Caco-2 (cell line): Measurements from ENCODE around the gene CSTA. TPM values are rescaled to one million over a fixed set of nuclear protein-coding genes. Genes with fewer than 3 reads are reported as not detected.

Source experiments
- BruUV-seq: library from RNA; stranded (reverse); fragments of 400-500 nt; replicated peaks from 2 replicates; lab custom pipeline; 2021; lab: Mats Ljungman, UMichigan
- CTCF ChIA-PET: fragments of 300-600 bp; sonication (Branson Sonifier 250); formaldehyde crosslinking; loops from one replicate; lab custom pipeline; 2022; ENCODE audit warnings: antibody characterized with exemption; lab: Charles Lee
- POLR2A ChIA-PET: fragments of 300-600 bp; sonication (Branson Sonifier 250); formaldehyde crosslinking; loops from one replicate; lab custom pipeline; 2022; ENCODE audit warnings: antibody characterized with exemption; lab: Charles Lee
- DNase-seq, 2 experiments: peaks; one replicate each; pipeline versions ENCODE4 v3.0.0 to v3.0.0-alpha.2; 2020 to 2022
- H3K27me3 ChIP-seq: replicated peaks from 2 replicates; pipeline ENCODE4 v1.6.0; 2011; ENCODE audit warnings: low read length; ENCODE audit not compliant: control insufficient read depth, insufficient read depth
- H3K36me3 ChIP-seq: 2 replicates; pipeline ENCODE4 v1.5.1; 2011; ENCODE audit warnings: low read length; ENCODE audit not compliant: control insufficient read depth, insufficient read depth
- H3K4me1 ChIP-seq: fragments of 250-450 bp; sonication (Bioruptor Pico); 2 replicates; pipeline ENCODE4 v1.5.1; 2020; ENCODE audit warnings: mild to moderate bottlenecking
- H3K4me3 ChIP-seq: 2 replicates; pipeline ENCODE4 v1.5.1; 2011; ENCODE audit warnings: low read depth, mild to moderate bottlenecking, control low read depth, low read length
- H3K9me3 ChIP-seq: fragments of 250-450 bp; sonication (Bioruptor Pico); 2 replicates; pipeline ENCODE4 v1.5.1; 2020; ENCODE audit warnings: mild to moderate bottlenecking, moderate library complexity
- H3K27ac Mint-ChIP-seq: one replicate; pipeline ENCODE4 v1.8.0; 2022; ENCODE audit warnings: mixed read lengths; ENCODE audit not compliant: unreplicated experiment
- H3K27me3 Mint-ChIP-seq: one replicate; pipeline ENCODE4 v1.8.0; 2022; ENCODE audit warnings: mixed read lengths; ENCODE audit not compliant: insufficient read depth, unreplicated experiment
- H3K36me3 Mint-ChIP-seq: one replicate; pipeline ENCODE4 v1.8.0; 2022; ENCODE audit warnings: mild to moderate bottlenecking, mixed read lengths; ENCODE audit not compliant: insufficient read depth, unreplicated experiment
- H3K4me1 Mint-ChIP-seq: one replicate; pipeline ENCODE4 v1.8.0; 2022; ENCODE audit warnings: low read depth, mixed read lengths; ENCODE audit not compliant: unreplicated experiment
- H3K4me3 Mint-ChIP-seq: one replicate; pipeline ENCODE4 v1.8.0; 2022; ENCODE audit warnings: mild to moderate bottlenecking, moderate library complexity, mixed read lengths; ENCODE audit not compliant: unreplicated experiment
- H3K9me3 Mint-ChIP-seq: one replicate; pipeline ENCODE4 v1.8.0; 2022; ENCODE audit warnings: mixed read lengths; ENCODE audit not compliant: unreplicated experiment
- CTCF ChIP-seq, 2 experiments: fragments of 200-600 bp in 1 of 2; IDR thresholded peaks; 1 replicate in 1 of 2; 2 replicates in 1 of 2; pipeline versions ENCODE4 v1.5.1 to v1.8.0; 2011 to 2022; ENCODE audit warnings: antibody characterized with exemption in 1 of 2, control low read depth in 1 of 2, inconsistent platforms in 1 of 2, low read depth in 1 of 2, low read length in 1 of 2, mild to moderate bottlenecking in 1 of 2, moderate library complexity in 1 of 2; ENCODE audit not compliant: insufficient read depth in 1 of 2, severe bottlenecking in 1 of 2, unreplicated experiment in 1 of 2
- intact Hi-C: fragments of 100-400 bp; cut with micrococcal nuclease; formaldehyde crosslinking; loops from one replicate; pipeline ENCODE4 v1.10.0; 2022; ENCODE audit not compliant: unreplicated experiment
- total RNA-seq: library from RNA; stranded (reverse); gene quantifications from 2 replicates; pipeline ENCODE4 v1.2.3, GENCODE V29; 2022

Gene CSTA
- total RNA-seq, 1 experiment from 2014 or later: 1.1 TPM

- Histone ChIP-seq H3K36me3 (no peaks in the 10 kb centered on the region), H3K4me1 (no peaks in the 10 kb centered on the region), H3K27me3 (no peaks in the 10 kb centered on the region), H3K4me3 (no peak overlapping the region), H3K9me3 (no peaks in the 10 kb centered on the region)
- Mint-ChIP-seq H3K27me3 (peaks cover 2% of the 10 kb centered on the region), H3K4me3 (no peak overlapping the region), H3K36me3 (no peaks in the 10 kb centered on the region), H3K9me3 (no peaks in the 10 kb centered on the region), H3K4me1 (no peaks in the 10 kb centered on the region), H3K27ac (no peak overlapping the region)
- no peak for TF ChIP-seq CTCF (IDR thresholded peaks at IDR 0.05; ENCODE audit: insufficient read depth in 1 of 2, low read depth in 1 of 2, low read length in 1 of 2, severe bottlenecking in 1 of 2, unreplicated experiment in 1 of 2)
- no peak for DNase-seq
- intact Hi-C loops: no loop called here
- BruUV-seq: no TSS peak
- ChIA-PET POLR2A (no interaction called here), CTCF (no interaction called here)
Measured at GRCh38 chr3:122312826-122313225, 12.2 kb upstream of the CSTA start.

- Mint-ChIP-seq H3K9me3 (no peaks in the 10 kb centered on the region), H3K27me3 (peaks cover 2% of the 10 kb centered on the region), H3K4me3 (no peak overlapping the region), H3K27ac (no peak overlapping the region), H3K4me1 (no peaks in the 10 kb centered on the region), H3K36me3 (no peaks in the 10 kb centered on the region)
- Histone ChIP-seq H3K27me3 (no peaks in the 10 kb centered on the region), H3K9me3 (no peaks in the 10 kb centered on the region), H3K4me3 (no peak overlapping the region), H3K36me3 (no peaks in the 10 kb centered on the region), H3K4me1 (no peaks in the 10 kb centered on the region)
- ChIA-PET CTCF (no interaction called here), POLR2A (no interaction called here)
- no TSS peak for BruUV-seq
- no peak for TF ChIP-seq CTCF (IDR thresholded peaks at IDR 0.05; ENCODE audit: insufficient read depth in 1 of 2, low read depth in 1 of 2, low read length in 1 of 2, severe bottlenecking in 1 of 2, unreplicated experiment in 1 of 2)
- intact Hi-C loops: no loop called here
- no peak for DNase-seq
Measured at GRCh38 chr3:122313281-122313680, 11.8 kb upstream of the CSTA start.

- DNase-seq: no peak
- no peak for TF ChIP-seq CTCF (IDR thresholded peaks at IDR 0.05; ENCODE audit: insufficient read depth in 1 of 2, low read depth in 1 of 2, low read length in 1 of 2, severe bottlenecking in 1 of 2, unreplicated experiment in 1 of 2)
- Mint-ChIP-seq H3K9me3 (peaks cover 9% of the 10 kb centered on the region), H3K4me1 (no peaks in the 10 kb centered on the region), H3K4me3 (no peak overlapping the region), H3K36me3 (no peaks in the 10 kb centered on the region), H3K27ac (no peak overlapping the region), H3K27me3 (peaks cover 2% of the 10 kb centered on the region)
- Histone ChIP-seq H3K4me3 (no peak overlapping the region), H3K27me3 (no peaks in the 10 kb centered on the region), H3K4me1 (no peaks in the 10 kb centered on the region), H3K9me3 (no peaks in the 10 kb centered on the region), H3K36me3 (no peaks in the 10 kb centered on the region)
- POLR2A ChIA-PET: no interaction called here
- no TSS peak for BruUV-seq
- CTCF ChIA-PET: no interaction called here
- intact Hi-C loops: no loop called here
Measured at GRCh38 chr3:122314228-122314876, 10.7 kb upstream of the CSTA start.
